ENCODE measurements around the gene C16orf90. TPM values are rescaled to one million over a fixed set of nuclear protein-coding genes. Genes with fewer than 3 reads are reported as not detected.
"Not testable (repeated sequence)": the region's sequence is repeated elsewhere in the genome, so short reads cannot be mapped to it uniquely, and the experiment has no call there.

Gene C16orf90
- total RNA-seq, 4 donors from 2014 or later, result not detected

- Histone ChIP-seq H3K27me3 (no peaks in the 10 kb centered on the region), H3K4me3 (replicated peaks in 1 of 3) (no peak overlapping the region), H3K27ac (no peak overlapping the region), H3K9me3 (no peaks in the 10 kb centered on the region), H3K4me1 (peaks cover 5 to 7% of the 10 kb centered on the region in 2 donors), H3K36me3 (peaks cover under 1 to 2% of the 10 kb centered on the region in 2 donors)
- 48 to 60% methylated on average over 12 to 16 of the region's 16 CpGs for WGBS, 2 donors
- TF ChIP-seq POLR2A (IDR thresholded peaks at IDR 0.05), result no peak
- TF ChIP-seq CTCF (IDR thresholded peaks at IDR 0.05), result no peak
- intact Hi-C loops (cut with DNase I), result no loop called here
- DNase-seq, result peak; percentile 85 to 86
Measured at GRCh38 chr16:3474136-3474779, 21.0 kb downstream of the C16orf90 start.

- WGBS, 2 donors, result 73 to 98% methylated on average over 3 of the region's 3 CpGs
- H3K27me3 ChIP-seq; H3K4me1 ChIP-seq; H3K36me3 ChIP-seq; H3K4me3 ChIP-seq (replicated peaks in 1 of 3); DNase-seq; H3K27ac ChIP-seq; H3K9me3 ChIP-seq; intact Hi-C loops (cut with DNase I): not testable (repeated sequence)
Measured at GRCh38 chr16:3473596-3473943, 21.7 kb downstream of the C16orf90 start.

GRCh38 chr16:3472878-3473595, 22.3 kb downstream of the C16orf90 start:
- intact Hi-C loops (cut with DNase I), result no loop called here
- Histone ChIP-seq H3K4me1 (peaks cover 5 to 12% of the 10 kb centered on the region in 2 donors), H3K36me3 (no peaks in the 10 kb centered on the region), H3K27me3 (no peaks in the 10 kb centered on the region), H3K9me3 (no peaks in the 10 kb centered on the region), H3K27ac (no peak overlapping the region), H3K4me3 (replicated peaks in 1 of 3) (no peak overlapping the region)
- 83 to 85% methylated on average over 10 of the region's 10 CpGs for WGBS, 2 donors
- no peak for TF ChIP-seq POLR2A (IDR thresholded peaks at IDR 0.05)
- DNase-seq, result no peak

GRCh38 chr16:3471518-3472176, 23.6 kb downstream of the C16orf90 start:
- H3K9me3 ChIP-seq, result no peaks in the 10 kb centered on the region
- DNase-seq, result no peak
- no peaks in the 10 kb centered on the region for H3K36me3 ChIP-seq
- H3K27ac ChIP-seq, result no peak overlapping the region
- no peaks in the 10 kb centered on the region for H3K27me3 ChIP-seq
- no peak overlapping the region for H3K4me3 ChIP-seq (replicated peaks in 1 of 3)
- TF ChIP-seq CTCF (IDR thresholded peaks at IDR 0.05), result no peak
- no peak for TF ChIP-seq POLR2A (IDR thresholded peaks at IDR 0.05)
- peaks cover 19 to 26% of the 10 kb centered on the region in 2 donors for H3K4me1 ChIP-seq
- WGBS, 2 donors, result 93% methylated on average over 10 to 20 of the region's 20 CpGs
- intact Hi-C loops (cut with DNase I), result no loop called here

GRCh38 chr16:3470723-3471122, 24.6 kb downstream of the C16orf90 start:
- H3K4me1 ChIP-seq, result peaks cover 21 to 30% of the 10 kb centered on the region in 2 donors

More at GRCh38 chr16:3470723-3471122, 24.6 kb downstream of the C16orf90 start:
- Histone ChIP-seq H3K27me3 (no peaks in the 10 kb centered on the region), H3K27ac (no peak overlapping the region), H3K4me3 (replicated peaks in 1 of 3) (no peak overlapping the region), H3K36me3 (peaks cover 0 to 3% of the 10 kb centered on the region in 2 donors), H3K9me3 (no peaks in the 10 kb centered on the region)
- TF ChIP-seq POLR2A (IDR thresholded peaks at IDR 0.05) (no peak), CTCF (IDR thresholded peaks at IDR 0.05) (no peak)
- intact Hi-C loops (cut with DNase I), result no loop called here
- 88 to 96% methylated on average over 9 of the region's 9 CpGs for WGBS, 2 donors
- no peak for DNase-seq

Measured in thyroid gland (tissue), 4 donors.